ENCODE results near the gene MAGT1. TPM values are rescaled to one million over a fixed set of nuclear protein-coding genes. Genes with fewer than 3 reads are reported as not detected.
"Not testable (repeated sequence)": the region's sequence is repeated elsewhere in the genome, so short reads cannot be mapped to it uniquely, and the experiment has no call there.

Gene MAGT1
- polyA plus RNA-seq (ENCODE audit: insufficient read length in 4 of 4), result 10 to 100 TPM; 76.9 to 93.3 (median 90.2) TPM

DNA sequence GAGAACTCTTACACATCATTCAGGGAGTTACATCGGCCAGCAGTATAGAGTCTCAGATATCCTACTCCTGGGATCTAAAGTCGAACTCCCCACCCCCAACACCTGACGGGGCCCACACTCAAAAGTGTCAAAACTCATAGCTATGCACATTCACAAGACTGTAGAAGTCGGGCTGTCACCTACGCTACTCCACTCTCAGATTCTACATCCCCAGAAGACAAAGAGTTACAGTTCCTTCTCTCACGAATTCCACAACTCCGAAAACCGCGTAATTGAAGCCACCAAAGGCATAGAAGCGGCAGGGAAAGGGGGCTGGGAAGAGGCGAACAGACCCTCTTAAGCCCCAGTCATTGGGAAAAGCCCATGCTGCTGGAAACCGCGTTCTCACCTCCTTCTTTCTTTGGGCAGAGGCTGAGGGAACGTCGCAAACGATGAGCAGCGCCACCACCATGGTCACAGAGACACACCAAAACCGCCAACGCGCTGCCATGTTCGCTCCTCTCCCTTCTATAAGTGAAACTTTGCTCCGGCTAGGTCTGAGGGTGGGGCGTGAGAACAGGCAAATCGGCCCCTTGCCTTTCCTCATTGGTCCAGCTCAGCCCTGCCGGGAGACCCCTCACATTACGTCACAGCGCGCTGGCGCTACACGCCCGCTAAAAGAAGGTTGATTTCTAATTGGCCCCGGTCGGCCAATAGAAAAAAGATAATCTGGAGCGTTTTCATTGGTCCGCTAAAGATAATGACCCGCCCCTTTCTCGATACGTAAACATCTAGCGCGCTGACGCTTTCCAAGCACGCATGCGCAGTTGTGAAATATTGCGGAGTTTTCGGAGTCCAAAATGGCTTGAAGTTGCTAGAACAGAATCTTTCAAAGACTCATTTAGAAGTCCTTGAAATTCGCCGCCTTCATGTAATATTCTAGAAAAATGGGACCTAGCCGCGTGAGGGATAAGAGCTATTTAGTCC lies at the start of gene MAGT1:
MAGT1 (minus strand) TSS at position 515 of the 966 bp plus-strand sequence; CDS start at position 490, 25 bp downstream.
- peak; percentile 79 to 89 (median 86) for DNase-seq (ENCODE audit: low read depth in 4 of 4, low spot score in 2 of 4)

DNA sequence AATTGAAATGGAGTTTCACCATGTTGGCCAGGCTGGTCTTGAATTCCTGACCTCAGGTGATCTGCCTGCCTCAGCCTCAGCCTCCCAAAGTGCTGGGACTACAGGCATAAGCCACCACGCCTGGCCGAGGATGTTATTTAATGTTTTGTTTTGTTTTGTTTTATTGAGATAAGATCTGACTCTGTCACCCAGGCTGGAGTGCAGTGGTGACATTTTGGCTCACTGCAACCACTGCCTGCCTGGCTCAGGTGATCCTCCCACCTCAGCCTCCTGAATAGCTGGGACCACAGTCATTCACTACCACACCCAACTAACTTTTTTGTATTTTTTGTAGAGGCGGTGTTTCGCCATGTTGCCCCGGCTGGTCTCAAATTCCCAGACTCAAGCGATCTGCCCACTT lies 49.8 kb upstream of the MAGT1 start:
- not testable (repeated sequence) for DNase-seq (ENCODE audit: low read depth in 4 of 4, low spot score in 2 of 4)

DNA sequence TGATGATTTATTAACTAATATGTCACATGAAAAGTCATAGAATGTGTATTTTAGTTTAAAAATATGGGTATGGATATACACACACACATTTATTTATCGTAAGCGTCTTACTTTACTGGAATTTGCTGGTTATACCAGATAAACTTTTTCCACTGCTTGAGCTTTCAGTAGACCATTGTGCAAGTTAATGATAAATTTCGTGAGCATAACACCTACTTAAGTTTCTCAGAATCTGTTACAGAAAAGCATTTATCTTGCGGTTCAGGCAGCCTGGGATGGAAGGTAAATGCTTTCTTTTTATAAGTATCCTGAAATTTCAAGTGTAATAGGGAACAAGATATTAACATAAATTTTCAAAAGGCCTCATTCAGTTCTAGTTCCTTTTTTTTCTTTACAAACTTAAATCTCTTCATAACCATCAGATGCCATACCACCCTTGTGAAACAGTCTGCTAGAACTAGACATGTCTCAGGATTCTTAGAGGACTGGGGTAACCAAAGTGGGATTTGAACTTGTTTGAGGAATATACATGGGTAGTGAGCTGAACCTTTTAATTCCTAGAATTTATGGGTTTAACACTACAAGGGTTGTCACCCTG lies 42.9 kb upstream of the MAGT1 start:
- no peak for DNase-seq (ENCODE audit: low read depth in 4 of 4, low spot score in 2 of 4)

DNA sequence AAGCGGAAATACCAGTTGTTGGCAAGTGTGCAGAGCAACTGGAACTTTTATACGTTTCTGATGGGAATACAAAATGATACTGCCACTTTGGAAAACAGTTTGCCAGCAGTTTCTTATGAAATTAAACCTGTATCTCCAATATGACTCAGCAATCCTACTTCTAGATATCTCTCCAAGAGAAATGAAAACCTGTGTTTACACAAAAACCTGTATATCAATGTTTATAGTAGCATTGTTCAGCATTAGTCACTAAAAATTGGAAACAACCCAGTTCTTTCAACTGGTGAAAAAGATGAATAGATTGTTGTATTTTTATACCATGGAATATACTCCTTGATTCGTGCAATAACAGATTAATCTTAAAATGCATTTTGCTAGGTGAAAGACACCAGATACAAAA lies 42.1 kb upstream of the MAGT1 start:
- no peak for DNase-seq (ENCODE audit: low read depth in 4 of 4, low spot score in 2 of 4)

DNA sequence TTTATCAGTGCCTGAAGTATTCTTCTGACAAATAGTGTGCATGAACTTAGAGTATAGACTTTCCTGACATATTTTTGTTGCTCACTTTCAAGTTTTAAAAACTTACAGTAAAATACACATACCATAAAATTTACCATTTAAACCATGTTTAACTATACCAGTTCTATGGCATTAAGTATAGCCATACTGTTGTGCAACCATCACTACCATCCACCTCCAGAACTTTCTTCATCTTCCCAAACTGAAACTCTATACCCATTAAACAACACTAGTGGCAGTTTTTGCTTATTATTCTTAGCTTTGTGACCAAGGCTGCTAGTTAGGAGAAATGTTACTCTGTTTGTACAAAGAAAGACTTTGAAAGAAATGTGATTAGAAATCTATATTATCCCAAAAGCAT lies 41.1 kb upstream of the MAGT1 start:
- no peak for DNase-seq (ENCODE audit: low read depth in 4 of 4, low spot score in 2 of 4)

DNA sequence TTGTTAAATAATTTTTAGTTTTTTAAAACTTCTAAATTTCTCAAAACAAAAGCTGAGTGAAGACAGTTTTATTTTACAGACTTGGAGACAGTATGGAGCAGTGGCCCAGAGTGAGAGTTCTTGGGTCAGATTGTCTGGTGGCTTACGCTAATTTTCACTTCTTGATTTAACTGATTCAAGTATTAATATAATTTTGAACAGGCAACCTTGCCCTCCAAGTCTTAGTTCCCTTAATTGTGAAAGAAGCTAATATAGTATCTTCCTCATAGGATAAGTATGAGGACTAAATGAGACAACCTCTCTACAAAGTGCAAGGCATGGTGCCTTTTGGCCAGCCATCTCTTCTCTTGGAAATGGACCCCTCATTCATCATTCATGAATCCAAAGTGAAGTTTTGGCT lies 40.7 kb upstream of the MAGT1 start:
- no peak for DNase-seq (ENCODE audit: low read depth in 4 of 4, low spot score in 2 of 4)

DNA sequence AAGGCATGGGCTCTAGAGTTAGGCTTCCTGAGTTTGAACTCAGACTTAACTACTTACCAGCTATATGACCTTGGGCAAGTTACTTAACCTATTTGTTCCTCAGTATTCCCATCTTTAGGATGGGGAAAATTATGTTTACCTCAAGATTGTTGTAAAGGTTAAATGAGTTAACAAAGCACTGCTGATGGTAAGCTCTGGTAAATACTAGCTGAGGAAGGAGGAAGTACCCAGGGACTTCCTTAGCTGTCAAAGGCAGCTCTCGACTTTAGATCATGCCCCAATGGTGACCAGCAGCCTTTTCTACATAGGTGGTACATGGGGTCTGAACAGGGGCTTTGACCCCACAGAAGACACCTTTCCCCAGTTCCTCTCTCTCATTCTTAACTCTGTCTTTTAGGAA lies 35.3 kb upstream of the MAGT1 start:
- DNase-seq (ENCODE audit: low read depth in 4 of 4, low spot score in 2 of 4), result no peak

DNA sequence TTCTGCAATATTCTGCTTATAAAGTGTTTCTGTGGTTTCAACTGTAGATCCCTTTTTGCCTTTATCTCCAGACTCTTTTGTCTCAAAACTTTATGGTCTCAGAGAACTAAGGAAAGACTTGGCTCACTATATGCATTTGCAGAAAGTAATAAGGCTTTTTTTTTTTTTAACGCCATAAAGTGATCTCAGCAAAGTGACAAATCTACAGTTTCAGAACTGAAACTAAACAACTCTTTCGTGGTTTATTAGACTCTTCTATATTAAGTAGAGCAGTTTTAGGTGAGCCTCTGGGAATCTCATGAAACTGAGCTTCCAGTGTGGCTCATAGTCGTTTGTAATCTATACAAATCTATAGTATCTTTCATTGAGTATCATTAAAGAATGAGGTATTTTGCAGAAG lies 30.5 kb upstream of the MAGT1 start:
- DNase-seq (ENCODE audit: low read depth in 4 of 4, low spot score in 2 of 4), result no peak

DNA sequence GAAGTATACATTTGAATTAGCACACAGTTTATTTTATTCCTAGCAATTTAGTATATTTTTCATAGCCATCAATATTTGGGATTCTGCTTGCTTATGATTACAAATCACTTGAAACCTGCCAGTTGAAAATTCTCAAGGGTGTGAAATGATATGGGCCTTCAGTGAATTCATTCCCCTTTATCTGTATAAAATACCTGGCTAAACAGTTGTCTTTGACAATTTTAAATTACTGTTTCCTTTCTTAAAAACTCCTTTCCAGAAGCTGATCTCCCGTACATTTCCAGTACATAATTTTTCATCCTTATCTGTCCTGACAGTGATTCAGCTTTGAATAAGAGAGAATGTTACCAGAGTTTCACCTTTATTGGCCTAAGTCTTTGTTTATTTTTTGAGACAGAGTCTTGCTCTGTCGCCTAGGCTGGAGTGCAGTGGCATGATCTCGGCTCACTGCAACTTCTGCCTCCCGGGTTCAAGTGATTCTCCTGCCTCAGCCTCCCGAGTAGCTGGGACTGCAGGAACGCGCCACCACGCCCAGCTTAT lies 29.2 kb upstream of the MAGT1 start:
- no peak for DNase-seq (ENCODE audit: low read depth in 4 of 4, low spot score in 2 of 4)

DNA sequence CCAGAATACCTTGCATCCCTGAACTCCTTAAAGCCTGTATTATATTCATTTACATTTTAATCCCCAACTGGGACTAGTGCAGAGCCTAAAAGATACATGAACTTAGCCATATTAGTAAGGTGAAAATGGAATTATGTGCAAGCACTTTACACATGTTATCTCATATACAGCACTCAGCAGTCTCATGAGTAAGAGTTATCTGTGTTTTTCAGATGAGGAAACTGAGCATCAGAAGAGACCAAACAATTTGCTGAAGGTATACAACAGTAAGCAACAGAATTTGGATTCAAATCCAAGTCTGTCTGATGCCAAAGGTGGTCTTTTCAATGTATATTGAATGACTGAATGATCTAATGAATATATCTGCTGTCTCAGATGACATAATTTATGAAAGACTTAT lies 27.6 kb upstream of the MAGT1 start:
- DNase-seq (ENCODE audit: low read depth in 4 of 4, low spot score in 2 of 4), result no peak

DNA sequence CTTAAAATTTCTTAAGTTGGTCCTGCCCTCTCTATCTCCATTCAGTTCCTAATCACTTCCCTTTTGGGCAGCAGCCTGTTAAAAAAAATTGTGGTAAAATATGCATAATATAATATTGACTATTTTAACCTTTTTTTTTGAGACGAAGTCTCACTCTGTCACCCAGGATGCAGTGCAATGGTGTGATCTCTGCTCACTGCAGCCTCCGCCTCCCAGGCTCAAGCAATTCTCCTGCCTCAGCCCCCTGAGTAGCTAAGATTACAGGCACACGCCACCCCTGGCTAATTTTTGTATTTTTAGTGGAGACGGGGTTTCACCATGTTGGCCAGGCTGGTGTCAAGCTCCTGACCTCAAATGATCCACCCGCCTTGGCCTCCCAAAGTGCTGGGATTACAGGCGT lies 24.1 kb upstream of the MAGT1 start:
- not testable (repeated sequence) for DNase-seq (ENCODE audit: low read depth in 4 of 4, low spot score in 2 of 4)

DNA sequence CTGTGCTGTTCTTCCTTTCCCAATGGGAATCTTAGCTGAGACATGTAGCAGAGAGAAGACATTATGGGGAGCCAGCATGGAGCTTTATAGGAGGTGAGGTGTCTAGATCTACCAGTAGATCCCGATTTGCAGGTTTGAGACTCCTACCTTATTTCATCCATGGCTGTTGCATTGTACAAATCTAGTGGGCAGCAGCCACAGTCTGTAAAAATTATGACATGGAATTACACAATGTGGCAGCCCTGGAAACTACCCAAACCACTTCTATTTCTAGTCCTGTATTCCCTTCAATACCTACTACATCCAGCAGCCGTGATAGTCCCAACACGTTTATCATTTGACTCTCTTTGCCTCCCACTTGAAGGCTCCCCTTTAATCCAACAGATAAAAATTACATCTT lies 23.3 kb upstream of the MAGT1 start:
- DNase-seq (ENCODE audit: low read depth in 4 of 4, low spot score in 2 of 4), result no peak

DNA sequence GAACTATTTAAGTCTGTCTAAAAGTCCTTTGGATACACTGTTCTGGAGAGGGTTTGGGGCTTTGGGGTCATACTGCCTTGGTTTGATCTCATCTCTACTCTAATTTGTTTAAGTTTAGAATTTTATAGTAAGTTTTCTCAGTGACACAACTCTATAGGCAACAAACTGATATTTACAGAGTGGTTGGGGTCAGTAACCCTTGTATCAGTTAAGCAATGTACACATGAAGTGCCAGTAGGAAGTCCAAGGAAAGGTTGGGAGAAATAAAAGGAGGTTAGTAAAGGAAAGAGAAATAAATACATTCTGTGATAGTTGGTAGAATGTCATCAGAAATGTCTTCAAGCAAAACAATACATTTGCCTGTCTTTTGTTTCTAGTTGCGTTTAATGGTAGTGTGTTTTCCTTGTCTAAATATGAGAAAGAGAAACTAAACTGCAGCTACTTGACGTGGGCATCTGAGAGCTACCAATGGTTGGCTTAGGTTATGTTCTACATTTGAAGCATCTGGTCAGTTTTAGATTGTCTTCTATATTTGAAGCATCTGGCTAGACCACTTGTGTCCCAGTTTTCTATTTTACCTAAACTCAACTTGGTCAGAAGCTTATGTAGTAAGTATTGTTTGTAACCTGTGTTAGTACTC lies 22.2 kb upstream of the MAGT1 start:
- DNase-seq (ENCODE audit: low read depth in 4 of 4, low spot score in 2 of 4), result no peak

DNA sequence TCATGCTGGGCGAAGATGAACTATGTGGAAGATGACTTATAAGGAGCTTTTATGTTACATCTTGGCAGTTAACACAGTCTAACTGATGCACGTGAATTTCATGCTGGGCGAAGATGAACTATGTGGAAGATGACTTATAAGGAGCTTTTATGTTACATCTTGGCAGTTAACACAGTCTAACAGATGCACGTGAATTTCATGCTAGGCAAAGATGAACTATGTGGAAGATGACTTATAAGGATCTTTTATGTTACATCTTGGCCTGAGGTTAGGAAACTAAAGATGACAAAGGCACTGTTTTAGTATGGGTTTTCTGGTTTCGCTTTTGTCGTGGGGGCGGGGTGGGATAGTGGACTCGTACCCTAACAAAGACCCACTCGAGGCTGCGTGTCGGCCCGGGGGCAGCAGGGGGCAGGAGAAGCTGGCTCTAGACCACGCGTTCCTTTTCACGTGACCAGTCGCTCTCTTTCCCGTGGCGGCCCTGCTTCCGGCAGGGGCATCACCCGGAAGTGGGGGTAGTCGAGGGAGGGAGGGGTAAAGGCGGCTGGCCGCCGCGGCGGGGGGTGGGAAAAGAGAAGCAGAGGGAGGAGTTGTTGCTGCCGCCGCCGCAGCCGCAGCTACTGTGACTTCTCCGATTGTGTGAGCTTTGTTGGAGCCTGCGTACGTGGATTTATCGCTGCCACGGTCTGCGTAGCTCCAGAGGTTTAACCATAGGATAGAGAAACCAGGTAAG lies 15.0 kb upstream of the MAGT1 start, which contains the start of gene ATP7A:
ATP7A (plus strand) TSS at position 586 of the 733 bp plus-strand sequence. CDS start 60,949 bp downstream, outside the sequence.
- DNase-seq (ENCODE audit: low read depth in 4 of 4, low spot score in 2 of 4), result peak in 3 of 4 donors; percentile 60 to 71 (median 69)

DNA sequence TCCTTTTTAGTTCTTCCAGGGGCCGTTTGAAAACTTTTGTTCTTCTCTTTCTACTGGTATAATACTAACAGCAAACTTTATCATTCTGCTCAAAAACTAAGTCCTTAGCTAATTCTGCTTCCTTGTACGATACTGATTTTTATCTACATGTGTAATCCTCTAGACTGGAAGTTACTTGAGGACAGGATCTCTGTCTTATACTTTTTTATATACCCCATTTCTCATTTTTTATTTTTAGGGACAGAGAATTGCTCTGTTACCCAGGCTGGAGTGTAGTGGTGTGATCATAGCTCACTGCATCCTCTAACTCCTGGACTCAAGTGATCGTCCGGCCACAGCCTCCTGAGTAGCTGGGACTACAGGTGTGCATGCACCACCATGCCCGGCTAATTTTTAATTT lies 6.3 kb upstream of the MAGT1 start:
- no peak for DNase-seq (ENCODE audit: low read depth in 4 of 4, low spot score in 2 of 4)

DNA sequence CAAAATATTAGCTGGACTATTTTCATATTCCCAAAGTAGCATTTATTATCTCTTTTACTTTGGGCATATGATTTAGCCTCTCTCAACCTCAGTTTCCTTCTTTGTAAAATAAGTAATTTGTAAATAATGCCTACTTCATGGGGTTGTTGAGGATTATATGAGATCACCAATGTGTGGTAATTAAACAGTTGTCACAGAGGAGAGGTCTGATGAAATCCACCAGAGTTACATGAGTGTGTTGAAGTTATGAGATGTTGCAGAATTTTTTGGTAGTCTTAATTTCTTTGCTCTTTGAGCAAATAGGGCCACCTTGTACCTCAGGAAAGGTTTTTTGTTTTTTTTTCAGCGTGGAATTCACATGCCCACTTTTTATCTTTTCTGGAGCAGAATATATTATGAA lies 5.5 kb upstream of the MAGT1 start:
- DNase-seq (ENCODE audit: low read depth in 4 of 4, low spot score in 2 of 4), result no peak

DNA sequence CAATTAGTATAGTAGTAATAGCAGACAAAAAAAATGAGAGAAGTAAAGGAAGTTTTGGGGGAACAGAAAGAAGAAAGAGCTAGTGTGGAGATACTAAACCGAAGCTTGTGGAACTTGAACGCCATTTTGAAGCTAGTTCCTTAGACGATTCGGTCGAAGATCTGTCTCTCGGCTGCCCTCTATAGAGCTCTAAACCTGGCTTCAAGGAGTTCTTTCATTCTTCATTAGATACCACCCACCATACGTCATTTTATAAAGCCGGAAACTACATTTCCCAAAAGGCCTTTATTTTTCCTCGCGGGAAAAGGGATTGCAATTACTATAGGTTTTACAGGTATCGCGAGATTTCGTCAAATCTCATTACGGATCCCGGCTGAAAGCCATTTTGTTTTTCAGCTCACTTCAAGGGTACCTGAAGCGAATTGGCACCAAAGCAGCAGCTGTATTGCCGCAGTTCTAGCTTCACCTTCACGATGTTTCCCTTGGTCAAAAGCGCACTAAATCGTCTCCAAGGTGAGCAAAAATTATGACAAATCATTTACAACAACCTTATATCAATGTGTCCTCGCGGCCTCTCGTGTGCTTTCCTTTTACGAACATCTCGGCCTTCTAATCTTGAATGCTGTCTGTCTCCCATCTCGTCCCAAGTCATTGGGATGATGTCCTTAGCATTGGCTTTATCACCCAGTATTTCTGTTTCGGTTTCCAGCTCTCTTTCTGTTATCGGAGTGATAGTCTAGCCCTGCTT lies 4.0 kb upstream of the MAGT1 start, which contains the start of gene COX7B:
COX7B (plus strand) TSS at position 388 of the 748 bp plus-strand sequence; CDS start at position 474, 86 bp downstream.
- peak; percentile 79 to 94 (median 86) for DNase-seq (ENCODE audit: low read depth in 4 of 4, low spot score in 2 of 4)

DNA sequence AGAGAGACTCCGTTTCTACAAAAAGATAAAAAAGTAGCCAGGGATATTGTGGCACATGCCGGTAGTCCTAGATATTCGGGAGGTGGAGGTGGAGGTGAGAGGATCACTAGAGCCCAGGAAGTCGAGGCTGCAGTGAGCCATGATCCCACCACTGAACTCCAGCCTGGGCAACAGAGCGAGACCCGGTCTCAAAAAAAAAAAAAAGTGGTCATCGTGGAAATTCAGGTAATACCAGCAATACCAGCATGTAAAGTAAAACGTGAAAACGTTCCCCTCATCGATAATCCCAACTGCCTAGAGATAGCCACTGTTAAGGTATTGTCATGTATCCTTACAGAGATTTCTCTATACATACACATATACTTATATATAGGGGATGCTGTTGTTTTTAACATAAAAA lies 1.5 kb downstream of the MAGT1 start:
- DNase-seq (ENCODE audit: low read depth in 4 of 4, low spot score in 2 of 4), result no peak

DNA sequence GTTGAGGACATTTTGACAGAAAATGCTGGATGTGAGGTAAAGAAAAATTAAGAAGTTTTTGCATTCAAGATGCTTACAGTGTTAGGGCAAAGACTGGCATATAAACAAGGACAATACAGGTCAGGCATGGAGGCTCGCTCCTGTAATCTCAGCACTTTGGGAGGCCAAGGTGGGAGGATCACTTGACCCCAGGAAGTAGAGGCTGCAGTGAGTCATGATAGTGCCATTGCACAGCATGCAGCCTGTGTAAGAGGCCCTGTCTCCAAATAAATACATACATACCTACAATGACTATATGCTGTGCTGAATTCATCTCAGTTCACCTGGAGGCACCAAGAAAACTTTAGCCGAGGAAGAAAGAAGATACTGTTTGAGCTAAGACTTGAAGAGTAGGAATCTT lies 2.3 kb downstream of the MAGT1 start:
- DNase-seq (ENCODE audit: low read depth in 4 of 4, low spot score in 2 of 4), result no peak
